GM10266 (cell line): ENCODE measurements around the gene TERT.

ENCODE experiments used
- DNase-seq: peaks from one replicate; pipeline ENCODE4 v3.0.0; 2012; ENCODE audit errors: extremely low spot score
- TF ChIP-seq, protein P1 (sequence below): IDR thresholded peaks from 2 replicates; pipeline ENCODE4 v1.5.1; 2012; ENCODE audit warnings: mild to moderate bottlenecking, low read depth; ENCODE audit not compliant: control insufficient read depth, insufficient read depth; ENCODE audit errors: missing control alignments

TERT gene

DNA sequence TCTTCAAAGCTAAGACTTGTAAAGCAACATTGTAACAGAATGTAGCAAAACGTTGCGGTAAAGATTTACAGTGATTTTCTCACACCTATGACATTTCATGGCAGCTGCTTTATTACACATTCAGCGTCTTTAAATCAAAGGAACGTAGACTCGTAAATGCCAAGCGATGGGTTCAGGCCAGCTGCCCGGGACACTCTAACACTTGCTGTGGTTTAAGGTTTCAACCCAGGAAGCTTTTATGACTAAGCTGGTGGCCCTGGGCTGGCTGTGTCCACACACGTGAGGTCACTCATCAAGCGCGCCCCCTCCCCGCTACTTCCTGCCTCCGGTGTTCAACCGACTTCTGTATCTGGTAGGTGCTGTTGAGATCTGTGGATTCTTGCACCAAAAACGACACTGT lies 67.2 kb downstream of the TERT start:
- DNase-seq, result no peak
- TF ChIP-seq, protein P1, sequence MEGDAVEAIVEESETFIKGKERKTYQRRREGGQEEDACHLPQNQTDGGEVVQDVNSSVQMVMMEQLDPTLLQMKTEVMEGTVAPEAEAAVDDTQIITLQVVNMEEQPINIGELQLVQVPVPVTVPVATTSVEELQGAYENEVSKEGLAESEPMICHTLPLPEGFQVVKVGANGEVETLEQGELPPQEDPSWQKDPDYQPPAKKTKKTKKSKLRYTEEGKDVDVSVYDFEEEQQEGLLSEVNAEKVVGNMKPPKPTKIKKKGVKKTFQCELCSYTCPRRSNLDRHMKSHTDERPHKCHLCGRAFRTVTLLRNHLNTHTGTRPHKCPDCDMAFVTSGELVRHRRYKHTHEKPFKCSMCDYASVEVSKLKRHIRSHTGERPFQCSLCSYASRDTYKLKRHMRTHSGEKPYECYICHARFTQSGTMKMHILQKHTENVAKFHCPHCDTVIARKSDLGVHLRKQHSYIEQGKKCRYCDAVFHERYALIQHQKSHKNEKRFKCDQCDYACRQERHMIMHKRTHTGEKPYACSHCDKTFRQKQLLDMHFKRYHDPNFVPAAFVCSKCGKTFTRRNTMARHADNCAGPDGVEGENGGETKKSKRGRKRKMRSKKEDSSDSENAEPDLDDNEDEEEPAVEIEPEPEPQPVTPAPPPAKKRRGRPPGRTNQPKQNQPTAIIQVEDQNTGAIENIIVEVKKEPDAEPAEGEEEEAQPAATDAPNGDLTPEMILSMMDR, result no peak

DNA sequence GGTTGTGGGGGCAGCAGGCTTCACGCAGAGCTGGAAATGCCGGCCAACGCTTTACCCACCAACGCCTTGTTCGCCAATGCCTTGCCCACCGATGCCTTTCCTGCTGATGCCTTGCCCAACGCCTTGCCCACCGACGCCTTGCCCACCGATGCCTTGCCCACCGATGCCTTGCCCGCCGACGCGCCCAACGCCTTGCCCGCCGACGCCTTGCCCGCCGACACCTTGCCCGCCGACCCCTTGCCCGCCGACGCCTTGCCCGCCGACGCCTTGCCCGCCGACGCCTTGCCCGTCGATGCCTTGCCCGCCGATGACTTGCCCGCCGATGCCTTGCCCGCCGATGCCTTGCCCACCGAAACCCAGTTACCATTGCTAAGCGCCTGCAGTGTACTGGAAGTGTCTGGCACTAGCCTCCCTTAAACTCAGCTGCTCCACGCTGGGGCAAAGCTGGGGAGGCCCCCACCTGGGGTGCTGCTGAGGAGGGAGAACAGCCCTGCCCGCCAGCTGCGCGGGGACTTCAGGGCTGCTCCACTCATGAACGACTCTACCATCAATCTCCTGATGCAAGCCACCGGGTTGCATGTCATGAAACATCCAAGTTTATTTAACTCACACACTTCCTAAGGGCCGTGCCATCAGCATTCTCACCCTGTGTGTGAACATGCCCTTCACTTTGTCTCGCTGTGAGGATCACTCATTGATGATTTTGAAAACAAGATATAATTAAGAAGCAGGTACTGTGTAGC lies 67.9 kb downstream of the TERT start:
- DNase-seq, result no peak
- TF ChIP-seq, protein P1, result no peak

DNA sequence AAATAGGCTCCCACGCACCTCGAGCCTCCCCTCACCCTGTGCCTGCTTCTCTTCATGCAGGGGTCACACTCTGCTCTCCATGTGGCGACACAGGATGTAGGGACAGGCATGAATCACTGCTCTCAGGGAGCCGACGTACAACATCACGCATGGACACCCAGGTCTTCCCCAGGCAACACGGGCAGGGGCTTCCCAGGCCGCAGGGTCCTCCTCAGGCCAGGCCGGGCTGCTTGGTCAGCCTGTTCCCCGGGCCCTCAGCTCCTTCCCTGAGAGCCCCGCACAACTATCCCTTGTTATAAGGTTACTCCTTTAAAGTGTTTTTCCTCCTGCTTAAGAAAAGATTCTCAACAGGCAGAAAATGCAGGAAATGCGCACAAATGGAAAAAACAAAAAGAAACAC lies 68.6 kb downstream of the TERT start:
- no peak for DNase-seq
- TF ChIP-seq, protein P1, result no peak

DNA sequence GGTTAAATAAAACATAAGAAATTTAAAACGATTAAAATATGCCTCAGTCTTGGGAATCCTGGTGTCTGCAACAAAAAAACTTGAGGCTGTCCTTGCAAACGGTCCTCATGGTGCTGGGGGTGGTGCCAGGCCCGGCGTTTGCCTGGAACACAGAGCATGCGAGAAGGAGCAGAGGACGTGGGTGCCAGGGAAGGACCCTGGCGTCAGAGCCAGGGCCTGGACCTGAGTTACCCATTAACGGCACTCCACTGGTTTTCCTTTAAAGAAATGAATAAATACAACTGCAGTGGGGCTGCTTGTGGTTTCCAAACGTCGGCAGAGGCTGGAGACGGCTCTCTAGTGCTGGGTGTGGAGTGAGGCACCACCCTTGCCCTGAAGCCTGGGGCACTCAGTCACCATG lies 69.8 kb downstream of the TERT start, which contains the start of gene SLC6A18:
Gene SLC6A18 (plus strand): TSS at position 301 of the 400 bp plus-strand sequence. CDS start 97 bp downstream, at position 398.
- DNase-seq, result no peak
- TF ChIP-seq, protein P1, result no peak

DNA sequence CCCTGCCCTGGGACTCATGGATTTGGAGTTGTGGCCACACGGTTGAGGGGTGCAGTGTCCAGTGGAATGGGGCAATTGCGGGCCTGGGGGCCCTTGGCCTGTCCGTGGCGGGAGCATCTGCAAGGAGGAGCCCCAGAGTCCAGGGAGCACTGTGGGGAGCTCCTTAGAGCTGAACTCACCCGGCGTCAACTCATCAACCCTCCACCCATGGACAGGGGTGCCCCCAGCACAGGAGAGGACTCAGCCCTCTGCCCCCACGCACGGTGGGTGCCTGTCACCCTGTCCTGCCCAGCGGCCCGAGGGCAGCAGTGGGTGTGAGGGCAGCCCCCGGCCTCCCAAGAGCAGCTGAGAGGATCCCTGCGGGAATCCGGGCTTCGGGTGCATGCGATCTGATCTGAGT lies 70.2 kb downstream of the TERT start:
- TF ChIP-seq, protein P1, result no peak
- no peak for DNase-seq

DNA sequence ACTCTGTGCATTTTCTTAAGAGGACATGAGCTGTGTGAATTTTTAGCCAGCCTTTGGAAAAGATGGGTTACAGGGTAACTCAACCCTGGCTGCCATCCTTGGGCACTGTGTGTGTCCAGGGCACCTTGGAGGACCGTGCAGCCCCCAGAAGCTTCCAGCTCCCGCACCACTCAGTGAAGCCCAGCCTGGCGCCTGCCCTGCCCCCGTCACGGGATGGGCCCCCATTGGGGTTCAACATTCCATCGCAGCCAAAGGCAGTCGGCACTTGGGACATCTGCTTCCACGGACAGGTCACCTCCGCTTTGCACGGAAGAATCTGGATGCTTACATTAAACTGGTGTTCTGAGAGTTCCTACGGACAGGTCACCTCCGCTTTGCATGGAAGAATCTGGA lies 71.6 kb downstream of the TERT start:
- TF ChIP-seq, protein P1, result no peak
- no peak for DNase-seq

DNA sequence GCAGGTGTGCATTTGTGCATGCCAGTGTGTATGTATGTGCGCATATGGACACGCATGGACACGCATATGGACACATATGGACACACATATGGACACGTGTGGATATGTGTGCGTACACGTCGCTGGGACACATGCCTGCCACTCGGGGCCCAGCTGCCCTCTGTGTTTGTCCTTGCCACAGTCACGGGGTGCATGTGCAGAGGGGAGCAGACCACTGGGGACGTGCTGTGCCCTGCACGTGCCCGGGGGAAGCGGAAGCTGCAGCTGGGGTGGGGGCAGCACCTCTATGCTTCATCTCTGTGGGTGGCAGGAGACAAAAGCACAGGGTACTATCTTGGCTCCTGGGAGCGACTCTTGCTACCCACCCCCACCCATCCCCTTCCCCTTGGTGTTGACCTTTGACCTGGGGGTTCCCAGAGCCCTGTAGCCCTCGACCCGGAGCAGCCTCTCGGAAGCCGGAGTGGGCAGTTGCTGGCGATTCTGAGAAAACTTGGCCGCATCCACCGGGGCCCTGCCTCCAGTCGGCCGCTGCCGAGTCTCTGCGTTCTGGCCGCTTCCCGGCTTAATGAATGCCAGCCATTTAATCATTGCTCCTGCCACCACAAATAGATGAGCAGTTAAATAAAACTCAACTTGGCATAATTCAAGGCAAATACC lies 72.1 kb downstream of the TERT start:
- TF ChIP-seq, protein P1, result no peak
- no peak for DNase-seq
